K562 (cell line): Measurements from ENCODE around the gene TRAF1. TPM values are rescaled to one million over a fixed set of nuclear protein-coding genes. Genes with fewer than 3 reads are reported as not detected.

Experiments
- BRF2 ChIP-seq: IDR thresholded peaks from 3 replicates; pipeline ENCODE4 v1.6.1; 2011; ENCODE audit warnings: borderline replicate concordance, mild to moderate bottlenecking; ENCODE audit not compliant: insufficient read length, insufficient read depth
- HDAC6 ChIP-seq: IDR thresholded peaks from 2 replicates; pipeline ENCODE4 v1.6.1; 2012; ENCODE audit warnings: low read depth, mild to moderate bottlenecking, control low read depth, inconsistent platforms, low read length, moderate library complexity
- HMGN3 ChIP-seq: IDR thresholded peaks from 2 replicates; pipeline ENCODE4 v1.6.1; 2011; ENCODE audit warnings: borderline replicate concordance, low read depth, mild to moderate bottlenecking, mixed read lengths, low read length; ENCODE audit not compliant: insufficient read length; ENCODE audit errors: extremely low read depth
- HNRNPL ChIP-seq: fragments of 200-400 bp; formaldehyde crosslinking; IDR thresholded peaks from 2 replicates; pipeline ENCODE4 v1.6.1; 2017; ENCODE audit warnings: low read depth, mild to moderate bottlenecking, low read length
- PURB ChIP-seq: sonication (generic); formaldehyde crosslinking; IDR thresholded peaks from 2 replicates; pipeline ENCODE4 v1.9.0; 2021; ENCODE audit warnings: low read depth, mild to moderate bottlenecking, missing genetic modification reagents
- RB1 ChIP-seq: fragments of 450-650 bp; IDR thresholded peaks from 2 replicates; pipeline ENCODE4 v1.6.1; 2017; ENCODE audit warnings: low read depth, mild to moderate bottlenecking
- SMARCB1 ChIP-seq: IDR thresholded peaks from 2 replicates; pipeline ENCODE4 v1.6.1; 2011; ENCODE audit warnings: improper control_type of control experiment, low read depth; ENCODE audit not compliant: insufficient read length
- ZBTB8A ChIP-seq: fragments of 450-650 bp; IDR thresholded peaks from 2 replicates; pipeline ENCODE4 v1.6.1; 2018; ENCODE audit warnings: mild to moderate bottlenecking, moderate library complexity; ENCODE audit not compliant: partially characterized antibody
- ZNF280B ChIP-seq: fragments of 250-450 bp; sonication (Bioruptor Pico); IDR thresholded peaks from 2 replicates; pipeline ENCODE4 v1.5.1; 2021; ENCODE audit warnings: mild to moderate bottlenecking
- polyA plus RNA-seq, 8 experiments: library from polyadenylated mRNA; depleted of rRNA in 4 of 8; stranded (reverse) in 5 of 8; unstranded in 3 of 8; fragments of >200 nt; fragmentation: Nextera tagmentation in 2 of 8; fragmentation: Illumina TruSeq in 1 of 8; extraction: Ambion mirVana in 2 of 8; extraction: Trizol in 1 of 8; gene quantifications; 2 replicates each; pipeline versions ENCODE4 v1.2.1 to v1.2.3, GENCODE V29; 2011 to 2014; ENCODE audit warnings: inconsistent platforms in 1 of 8, missing spikeins in 1 of 8
- total RNA-seq, 7 experiments: library from RNA; depleted of rRNA in 6 of 7; stranded (reverse); fragments of >200 nt in 6 of 7; fragmentation: Illumina TruSeq in 2 of 7; extraction: Trizol in 2 of 7; gene quantifications; 2 replicates each; pipeline versions ENCODE4 v1.2.1 to v1.2.3, GENCODE V29; 2011 to 2021; ENCODE audit warnings: low replicate concordance in 1 of 7
- TF ChIP-seq, protein P1 (sequence below): fragments of 250-450 bp; sonication (Bioruptor Pico); IDR thresholded peaks from 2 replicates; pipeline ENCODE4 v1.4.0; 2020; ENCODE audit warnings: mild to moderate bottlenecking, moderate library complexity

Gene TRAF1
- total and polyA plus RNA-seq, 9 of the 15 experiments (the other 6 are each of a cell fraction or from before 2014, with no cell fraction given): 0.01 to 1.1 (median 0.04) TPM; not detected in 2

- TF ChIP-seq HNRNPL (no peak), ZNF280B (CRISPR knock-in tag) (no peak), ZBTB8A (no peak), BRF2 (no peak), HMGN3 (no peak), HDAC6 (no peak), SMARCB1 (no peak), RB1 (no peak), PURB (no peak)
- TF ChIP-seq, protein P1, sequence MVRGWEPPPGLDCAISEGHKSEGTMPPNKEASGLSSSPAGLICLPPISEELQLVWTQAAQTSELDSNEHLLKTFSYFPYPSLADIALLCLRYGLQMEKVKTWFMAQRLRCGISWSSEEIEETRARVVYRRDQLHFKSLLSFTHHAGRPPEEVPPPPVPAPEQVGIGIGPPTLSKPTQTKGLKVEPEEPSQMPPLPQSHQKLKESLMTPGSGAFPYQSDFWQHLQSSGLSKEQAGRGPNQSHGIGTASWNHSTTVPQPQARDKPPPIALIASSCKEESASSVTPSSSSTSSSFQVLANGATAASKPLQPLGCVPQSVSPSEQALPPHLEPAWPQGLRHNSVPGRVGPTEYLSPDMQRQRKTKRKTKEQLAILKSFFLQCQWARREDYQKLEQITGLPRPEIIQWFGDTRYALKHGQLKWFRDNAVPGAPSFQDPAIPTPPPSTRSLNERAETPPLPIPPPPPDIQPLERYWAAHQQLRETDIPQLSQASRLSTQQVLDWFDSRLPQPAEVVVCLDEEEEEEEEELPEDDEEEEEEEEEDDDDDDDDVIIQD (CRISPR knock-in tag): no peak
Observed at GRCh38 chr9:120860083-120860482, 66.5 kb downstream of the TRAF1 start (continued).
